Left ventricle myocardium inferior (tissue), 1 donor: ENCODE data around the gene RNU2-1. TPM values are rescaled to one million over a fixed set of nuclear protein-coding genes. Genes with fewer than 3 reads are reported as not detected.
"Not testable (repeated sequence)": the region's sequence is repeated elsewhere in the genome, so short reads cannot be mapped to it uniquely, and the experiment has no call there.

Source experiments
- DNase-seq: peaks from one replicate; pipeline ENCODE4 v3.0.0-alpha.2; 2020
- H3K27ac ChIP-seq: fragments of 200-600 bp; replicated peaks from 2 replicates; pipeline ENCODE4 v1.8.0; 2021
- H3K27me3 ChIP-seq: fragments of 200-600 bp; 2 replicates; pipeline ENCODE4 v1.8.0; 2021; ENCODE audit warnings: low read depth
- H3K36me3 ChIP-seq: fragments of 200-600 bp; 2 replicates; pipeline ENCODE4 v1.8.0; 2021
- H3K4me1 ChIP-seq: fragments of 200-600 bp; 2 replicates; pipeline ENCODE4 v1.8.0; 2021
- H3K4me3 ChIP-seq: fragments of 200-600 bp; 2 replicates; pipeline ENCODE4 v1.8.0; 2021; ENCODE audit warnings: mild to moderate bottlenecking, moderate library complexity
- H3K9me3 ChIP-seq: fragments of 200-600 bp; replicated peaks from 2 replicates; pipeline ENCODE4 v1.8.0; 2021
- CTCF ChIP-seq: fragments of 200-600 bp; IDR thresholded peaks from 2 replicates; pipeline ENCODE4 v1.8.0; 2021; ENCODE audit warnings: antibody characterized with exemption, mild to moderate bottlenecking, borderline replicate concordance
- intact Hi-C: fragments of 100-400 bp; cut with micrococcal nuclease; formaldehyde crosslinking; loops from one replicate; pipeline ENCODE4 v1.11.0; 2022
- total RNA-seq: library from RNA; stranded (reverse); fragmentation: NEBNext Ultra II Directional; extraction: Animal tissue kit (Norgen Biotek cat#: 25700); gene quantifications from one replicate; pipeline ENCODE4 v1.2.1, GENCODE V29; 2021
- donor health status: DM: no; HTN: yes; CAD: no; lungs with severe emphysema.

Gene RNU2-1
- total RNA-seq, 1 donor from 2014 or later = 5,474 TPM

GRCh38 chr17:43212641-43213490, 20.9 kb downstream of the RNU2-1 start:
- Histone ChIP-seq H3K27me3 (no peaks in the 10 kb centered on the region), H3K36me3 (peaks cover 58% of the 10 kb centered on the region), H3K9me3 (no peaks in the 10 kb centered on the region), H3K27ac (peak overlapping the region; percentile 81), H3K4me1 (peaks cover 20% of the 10 kb centered on the region), H3K4me3 (peak overlapping the region; percentile 73)
- intact Hi-C loops = no loop called here
- TF ChIP-seq CTCF = no peak
- DNase-seq = no peak

- Histone ChIP-seq H3K4me1 (peaks cover 20% of the 10 kb centered on the region), H3K4me3 (peak within 1 kb of the TSS; percentile 73), H3K27me3 (no peaks in the 10 kb centered on the region), H3K36me3 (peaks cover 58% of the 10 kb centered on the region), H3K9me3 (no peaks in the 10 kb centered on the region), H3K27ac (peak within 1 kb of the TSS; percentile 81)
- intact Hi-C loops = no loop called here
- peak; percentile 50 for TF ChIP-seq CTCF
- peak; percentile 81 for DNase-seq
These were observed 22.0 kb downstream of the RNU2-1 start, which contains the start of gene TMEM106A for GRCh38 chr17:43211480-43212402. TSS of gene TMEM106A (plus strand) at chr17:43211875. CDS start at chr17:43213042, 1,167 bp downstream.

GRCh38 chr17:43211123-43211479, 22.7 kb downstream of the RNU2-1 start:
- Histone ChIP-seq H3K4me1 (peaks cover 20% of the 10 kb centered on the region), H3K36me3 (peaks cover 58% of the 10 kb centered on the region), H3K4me3 (peak overlapping the region; percentile 73), H3K27me3 (no peaks in the 10 kb centered on the region), H3K27ac (peak overlapping the region; percentile 81), H3K9me3 (no peaks in the 10 kb centered on the region)
- intact Hi-C loops = no loop called here
- no peak for TF ChIP-seq CTCF
- DNase-seq = no peak

- no peak for TF ChIP-seq CTCF
- Histone ChIP-seq H3K9me3 (no peaks in the 10 kb centered on the region), H3K4me3 (no peak overlapping the region), H3K27ac (peak overlapping the region; percentile 81), H3K36me3 (peaks cover 58% of the 10 kb centered on the region), H3K27me3 (no peaks in the 10 kb centered on the region), H3K4me1 (peaks cover 20% of the 10 kb centered on the region)
- intact Hi-C loops = no loop called here
- no peak for DNase-seq
These were observed 23.2 kb downstream of the RNU2-1 start for GRCh38 chr17:43210576-43210975.

DNA sequence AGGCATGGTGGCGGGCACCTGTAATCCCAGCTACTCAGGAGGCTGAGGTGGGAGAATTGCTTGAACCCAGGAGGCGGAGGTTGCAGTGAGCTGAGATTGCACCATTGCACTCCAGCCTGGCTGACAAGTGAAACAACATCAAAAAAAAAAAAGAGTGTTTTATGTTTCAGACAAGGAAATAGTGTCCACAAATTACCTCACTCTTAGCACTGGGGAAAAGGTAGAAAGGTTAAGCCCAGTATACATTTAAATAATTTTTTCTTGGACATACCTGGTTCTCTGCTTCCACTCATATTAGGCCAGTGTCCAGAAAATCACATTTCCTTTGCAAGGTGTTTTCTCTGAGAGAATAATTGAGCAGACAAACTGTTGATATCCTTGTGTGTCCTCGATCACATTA, 30.8 kb downstream of the RNU2-1 start:
- intact Hi-C loops, H3K27ac ChIP-seq, H3K4me3 ChIP-seq, H3K9me3 ChIP-seq, H3K27me3 ChIP-seq, DNase-seq, H3K4me1 ChIP-seq: not testable (repeated sequence)
- H3K36me3 ChIP-seq = peaks cover 100% of the 10 kb centered on the region
